Measurements from ENCODE around the gene ELP2.

Gene ELP2

DNA sequence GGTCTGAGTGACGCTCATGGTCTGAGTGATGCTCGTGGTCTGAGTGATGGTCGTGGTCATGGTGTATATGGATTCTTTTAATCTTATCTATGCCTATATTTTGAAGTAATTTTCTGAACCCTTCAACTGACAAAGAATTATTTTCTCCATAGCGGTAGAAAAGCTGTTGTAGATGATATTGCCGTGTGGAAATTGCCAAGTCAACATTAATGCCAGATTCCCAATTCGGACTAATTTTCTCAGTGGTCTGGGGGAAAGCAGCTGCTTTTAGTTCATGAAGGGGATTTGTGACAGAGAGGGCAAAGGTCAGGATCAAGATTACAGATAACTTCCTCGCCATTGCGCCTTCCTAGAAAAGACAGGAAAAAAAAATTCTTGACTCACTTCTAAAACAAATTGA is 3.0 kb upstream of the ELP2 start:
- DNase-seq (ENCODE audit: low spot score): no peak

DNA sequence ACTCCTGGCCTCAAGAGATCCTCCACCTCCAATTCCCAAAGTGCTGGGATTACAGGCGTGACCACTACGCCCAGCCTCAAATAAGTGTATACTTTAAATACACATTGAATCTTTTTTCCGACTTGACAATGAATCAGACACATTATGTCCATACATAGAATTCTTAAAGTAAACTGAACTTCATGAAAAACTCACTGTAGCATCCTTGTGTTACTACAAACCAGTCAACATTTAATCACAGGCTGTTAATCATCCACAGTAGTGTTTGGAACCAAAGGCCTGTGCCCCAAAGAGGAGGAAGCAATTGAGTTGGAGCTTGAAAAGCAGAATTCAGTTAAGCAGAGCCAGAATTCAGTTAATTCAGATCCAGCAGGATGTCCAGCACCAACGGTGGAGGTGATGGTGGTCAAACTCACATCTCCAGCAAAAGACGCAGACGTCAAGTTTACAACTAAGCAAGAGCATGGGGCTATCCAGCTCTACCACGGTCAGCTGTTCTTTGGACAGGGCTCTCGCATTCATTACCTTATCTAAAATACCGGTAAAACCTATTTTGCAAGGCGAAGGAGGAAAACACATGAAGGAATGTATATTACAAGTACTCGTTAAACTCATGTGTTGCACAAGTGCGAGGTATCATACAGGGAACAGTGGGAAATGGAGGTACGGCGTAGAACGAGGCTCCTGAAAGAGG is 1.7 kb upstream of the ELP2 start:
- DNase-seq (ENCODE audit: low spot score): no peak

DNA sequence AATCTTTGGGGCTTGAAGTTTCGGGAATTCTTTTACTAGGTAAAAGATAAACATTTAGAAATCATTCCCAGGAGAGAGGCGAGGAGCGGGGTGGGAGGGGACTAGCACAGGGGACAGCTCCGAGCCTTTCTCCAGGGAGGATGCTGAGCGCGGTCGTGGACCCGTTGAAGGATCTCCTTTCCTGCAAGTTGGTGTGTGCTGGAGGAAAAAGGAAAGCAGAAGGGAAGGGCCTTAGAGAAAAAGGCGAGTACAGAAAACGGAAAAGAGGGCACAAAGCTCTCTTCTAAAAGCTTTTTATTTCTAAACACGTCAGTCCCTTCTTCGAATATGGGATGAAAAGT is 1.2 kb upstream of the ELP2 start:
- DNase-seq (ENCODE audit: low spot score): no peak

DNA sequence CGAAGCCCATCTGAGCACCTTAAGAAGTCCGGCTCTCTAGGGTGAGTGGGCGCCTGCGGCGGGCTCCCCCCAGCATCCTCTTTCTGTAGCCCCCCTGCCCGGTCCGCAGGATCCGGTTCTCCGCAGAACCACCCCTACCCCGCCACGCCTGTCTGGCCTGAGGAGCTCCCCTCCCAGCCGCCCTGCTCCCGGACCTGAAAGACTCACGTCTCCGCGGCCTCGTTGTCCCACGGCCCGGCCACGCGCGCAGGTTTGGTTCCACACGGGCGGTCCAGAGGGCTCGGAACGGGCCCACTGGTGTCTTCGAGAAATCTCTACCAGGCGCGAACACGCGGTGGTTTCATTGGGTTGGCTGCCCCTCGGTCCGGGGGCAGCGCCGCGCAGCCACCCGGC is 796 bp upstream of the ELP2 start:
- no peak for DNase-seq (ENCODE audit: low spot score)

- no peak for DNase-seq (ENCODE audit: low spot score)
Measured at GRCh38 chr18:36130039-36130831, 536 bp downstream of the ELP2 start.

DNA sequence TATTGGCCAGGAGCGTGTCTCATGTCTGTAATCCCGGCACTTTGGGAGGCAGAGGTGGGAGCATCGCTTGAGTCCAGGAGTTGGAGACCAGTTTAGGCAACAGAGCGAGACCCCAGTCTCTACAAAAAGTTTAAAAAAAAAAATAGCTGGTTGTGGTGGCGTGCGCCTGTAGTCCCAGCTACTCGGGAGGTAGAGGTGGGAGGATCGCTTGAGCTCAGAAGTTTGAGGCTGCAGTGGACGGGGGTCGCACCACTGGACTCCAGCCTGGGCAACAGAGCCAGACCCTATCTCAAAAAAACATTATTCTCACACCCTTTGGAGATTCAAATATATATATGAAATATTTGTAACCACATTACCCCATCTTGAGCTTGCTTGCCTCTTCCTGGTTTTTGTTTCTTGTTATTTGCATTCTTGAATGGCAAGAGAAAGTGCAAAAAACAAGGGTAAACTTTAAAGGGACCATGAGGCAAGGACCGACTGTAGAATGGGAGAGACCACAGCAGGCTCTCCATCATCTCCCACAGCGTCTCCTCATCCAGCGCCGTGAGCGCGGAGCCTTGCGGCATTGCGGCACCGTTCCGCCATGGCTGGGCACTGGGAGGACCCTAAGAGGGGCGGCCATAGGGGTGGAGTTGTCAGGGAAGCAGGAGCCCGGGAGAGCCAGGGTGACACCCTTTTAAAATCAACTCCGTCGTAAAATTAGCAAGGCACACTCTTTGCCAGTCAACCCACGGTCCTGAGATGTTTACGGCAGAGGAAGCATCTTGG is 1.4 kb downstream of the ELP2 start:
- DNase-seq (ENCODE audit: low spot score): no peak

GRCh38 chr18:36131692-36132483 is 2.2 kb downstream of the ELP2 start:
- DNase-seq (ENCODE audit: low spot score): no peak

DNA sequence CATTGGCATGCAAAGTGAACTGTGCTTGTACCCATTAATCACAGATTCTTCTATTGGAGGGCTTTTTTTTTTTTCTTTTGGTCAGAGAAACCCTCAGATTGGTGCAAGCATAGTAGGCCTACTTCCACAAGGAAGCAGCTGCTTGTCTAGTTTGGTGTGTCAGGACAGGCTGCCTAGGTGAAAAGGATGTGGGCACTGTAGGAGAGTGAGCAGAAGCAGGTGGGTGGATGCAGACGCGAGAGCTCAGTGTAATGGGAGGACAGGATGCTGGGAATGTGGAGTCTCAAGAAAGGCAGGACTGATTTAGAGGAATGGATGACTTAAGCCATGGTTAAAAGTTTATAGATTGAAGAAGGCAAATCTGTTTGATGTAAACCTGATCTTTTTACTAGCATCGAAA is 3.1 kb downstream of the ELP2 start:
- DNase-seq (ENCODE audit: low spot score): no peak

DNA sequence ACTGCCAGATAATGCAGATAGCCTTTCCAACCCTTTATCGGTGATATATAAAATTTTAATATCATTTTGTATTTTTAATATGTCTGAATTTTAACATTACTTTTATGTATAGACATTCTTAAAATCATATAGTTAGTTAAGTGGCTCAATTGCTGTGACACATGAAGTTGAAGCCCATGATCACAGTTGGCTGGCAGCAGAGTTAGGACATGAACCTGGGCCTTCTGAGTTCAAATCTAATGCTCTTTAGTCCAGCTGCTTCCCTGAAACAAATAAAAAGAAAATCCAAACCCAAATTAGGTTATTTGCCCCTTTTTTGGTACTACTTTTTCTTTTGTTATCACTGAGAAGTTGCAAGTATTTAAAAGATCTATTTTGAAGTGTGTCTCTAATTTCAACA is 5.6 kb downstream of the ELP2 start:
- no peak for DNase-seq (ENCODE audit: low spot score)

DNA sequence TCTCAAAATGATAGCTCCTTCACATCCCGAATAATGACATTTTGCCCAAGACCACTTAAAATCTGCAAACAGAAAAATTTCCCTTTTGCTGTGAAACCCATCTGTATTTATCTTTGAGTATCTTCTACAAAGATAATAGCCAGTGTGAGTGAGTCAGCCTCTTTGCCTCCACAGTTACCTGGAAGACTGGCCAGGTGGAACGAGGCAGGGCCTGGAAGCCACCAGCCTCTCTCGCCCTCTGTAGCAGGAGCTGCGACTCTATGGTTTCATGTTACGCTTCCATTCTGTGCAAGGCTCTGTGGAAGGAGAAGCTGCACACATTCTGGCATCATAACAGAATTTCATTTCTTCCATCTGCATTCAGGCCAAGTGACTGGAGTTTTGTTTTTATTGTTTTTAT is 9.5 kb downstream of the ELP2 start:
- DNase-seq (ENCODE audit: low spot score): no peak

GRCh38 chr18:36141576-36141975 is 11.9 kb downstream of the ELP2 start:
- no peak for DNase-seq (ENCODE audit: low spot score)

DNA sequence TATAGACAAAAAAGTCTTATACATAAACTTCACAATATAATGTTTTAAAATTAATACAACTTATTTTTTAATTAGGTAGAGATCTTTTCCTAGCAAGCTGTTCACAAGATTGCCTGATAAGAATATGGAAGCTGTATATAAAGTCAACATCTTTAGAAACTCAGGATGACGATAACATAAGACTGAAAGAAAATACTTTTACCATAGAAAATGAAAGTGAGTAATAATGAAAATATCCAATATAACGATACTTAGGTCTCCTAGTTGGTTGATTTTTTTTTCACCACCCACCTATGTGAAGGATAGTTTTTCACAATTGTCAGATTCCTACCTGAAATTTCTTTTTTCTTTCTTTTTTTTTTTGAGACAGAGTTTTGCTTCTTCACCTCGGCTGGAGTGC is 13.1 kb downstream of the ELP2 start:
- DNase-seq (ENCODE audit: low spot score): no peak

DNA sequence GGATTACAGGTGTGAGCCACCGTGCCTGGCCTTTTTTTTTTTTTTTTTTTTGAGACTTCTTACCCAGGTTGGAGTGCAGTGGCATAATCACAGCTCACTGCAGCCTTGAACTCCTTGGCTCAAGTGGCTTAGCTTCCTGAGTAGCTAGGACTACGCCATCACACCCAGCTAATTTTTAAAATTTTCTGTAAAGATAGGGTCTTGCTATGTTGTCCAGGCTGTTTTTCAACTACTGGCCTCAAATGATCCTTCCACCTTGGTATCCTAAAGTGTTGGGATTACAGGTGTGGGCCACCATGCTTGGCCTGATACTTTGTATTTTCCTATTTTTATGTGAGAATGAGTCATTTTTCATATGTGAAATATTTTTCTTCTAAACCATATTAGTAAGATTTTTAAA is 13.7 kb downstream of the ELP2 start:
- no peak for DNase-seq (ENCODE audit: low spot score)

- no peak for DNase-seq (ENCODE audit: low spot score)
Measured at GRCh38 chr18:36149514-36150289, 20.0 kb downstream of the ELP2 start.

DNA sequence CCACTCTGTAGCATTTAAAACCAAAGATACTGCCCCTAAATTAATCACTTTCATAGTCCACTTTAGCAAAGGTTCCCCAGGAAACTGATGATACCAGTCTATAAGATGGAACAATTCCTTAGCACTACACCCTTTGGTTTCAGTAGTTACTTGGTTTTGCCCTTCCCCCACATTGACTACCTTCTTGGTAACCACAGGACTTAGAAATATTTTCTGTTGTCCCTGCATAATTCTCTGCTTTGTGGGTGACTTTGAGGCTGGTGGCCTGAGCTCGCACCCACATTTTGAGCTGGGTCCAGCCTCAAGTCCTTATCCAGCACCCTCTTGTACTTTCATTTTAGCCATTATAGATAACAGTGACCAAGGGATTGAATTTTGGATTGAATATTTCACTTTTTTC is 23.1 kb downstream of the ELP2 start:
- no peak for DNase-seq (ENCODE audit: low spot score)

DNA sequence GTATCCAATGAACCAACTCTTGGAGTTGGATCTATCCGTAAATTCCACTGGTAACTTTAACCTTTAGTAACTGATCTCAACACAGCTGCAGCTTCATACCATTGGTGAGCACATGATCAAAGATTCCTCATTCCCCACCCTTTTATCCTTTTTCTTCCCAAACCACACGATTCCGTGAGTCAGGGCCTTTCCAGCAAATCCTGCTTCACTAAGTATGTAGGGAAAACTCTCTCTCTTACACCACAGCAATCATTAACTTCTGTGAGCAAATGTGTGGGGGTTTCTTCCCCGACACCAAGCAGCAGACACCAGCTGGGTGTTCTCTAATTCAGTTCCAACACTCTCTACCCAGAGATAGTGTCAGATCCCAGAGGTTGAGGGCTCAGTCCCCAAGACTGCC is 23.5 kb downstream of the ELP2 start:
- DNase-seq (ENCODE audit: low spot score): no peak

GRCh38 chr18:36153771-36154170 is 24.1 kb downstream of the ELP2 start:
- DNase-seq (ENCODE audit: low spot score): no peak

GRCh38 chr18:36155851-36156757 is 26.4 kb downstream of the ELP2 start:
- DNase-seq (ENCODE audit: low spot score): no peak

GRCh38 chr18:36157441-36157840 is 27.7 kb downstream of the ELP2 start:
- no peak for DNase-seq (ENCODE audit: low spot score)

- DNase-seq (ENCODE audit: low spot score): no peak
Measured at GRCh38 chr18:36158266-36158867, 28.7 kb downstream of the ELP2 start.
